NCI-H146 treated with DMSO at 0.1 percent for 48 hours (cell line): ENCODE measurements around the gene PYM1.
"Not testable (repeated sequence)": the region's sequence is repeated elsewhere in the genome, so short reads cannot be mapped to it uniquely, and the experiment has no call there.

Experiments used
- DNase-seq: peaks from one replicate; lab custom pipeline; 2025; ENCODE audit not compliant: unreplicated experiment; lab: John Stamatoyannopoulos, UW

Gene PYM1

GRCh38 chr12:55915482-55915859 lies 12.2 kb downstream of the PYM1 start:
- DNase-seq, result no peak

DNA sequence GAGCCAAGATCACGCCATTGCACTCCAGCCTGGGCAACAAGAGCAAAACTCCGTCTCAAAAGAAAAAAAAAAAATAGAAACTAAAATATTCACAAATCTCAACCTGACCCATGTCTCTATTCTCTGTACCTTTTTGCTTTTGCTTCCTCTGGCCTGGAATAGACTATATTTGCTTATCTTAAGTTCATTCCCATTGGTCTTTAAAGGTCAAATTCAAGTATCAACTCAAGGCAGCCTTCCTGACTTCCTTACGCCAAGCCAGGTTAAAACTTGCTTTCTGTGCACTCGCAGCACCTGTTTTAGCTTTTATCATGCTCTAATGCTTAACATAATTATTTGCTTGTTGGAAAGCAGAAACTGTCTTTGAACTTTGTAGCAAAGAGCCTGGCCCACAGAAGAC lies 14.8 kb downstream of the PYM1 start:
- DNase-seq, result no peak

DNA sequence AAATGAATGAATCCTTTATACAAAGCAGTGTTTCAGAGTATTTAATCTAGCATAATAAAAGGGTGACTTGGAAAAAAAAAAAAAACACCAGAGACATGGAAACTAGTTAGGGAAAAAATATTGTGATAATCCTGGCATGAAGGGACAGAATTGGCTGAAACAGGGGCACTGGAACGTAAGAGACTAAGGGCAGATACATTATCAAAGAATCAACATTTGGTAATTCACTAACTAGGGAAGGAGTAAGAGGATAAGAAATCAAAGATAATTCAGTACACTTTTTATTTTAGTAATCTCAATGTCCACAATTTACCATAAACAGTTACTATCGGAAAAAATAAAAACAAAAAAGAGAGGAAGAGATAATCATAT lies 18.2 kb downstream of the PYM1 start:
- no peak for DNase-seq

GRCh38 chr12:55908726-55909512 lies 18.8 kb downstream of the PYM1 start:
- DNase-seq, result no peak

GRCh38 chr12:55906056-55906455 lies 21.6 kb downstream of the PYM1 start:
- DNase-seq, result no peak

- DNase-seq, result no peak
Observed at GRCh38 chr12:55901881-55902490, 25.7 kb downstream of the PYM1 start.

GRCh38 chr12:55899082-55899481 lies 28.6 kb downstream of the PYM1 start:
- no peak for DNase-seq

DNA sequence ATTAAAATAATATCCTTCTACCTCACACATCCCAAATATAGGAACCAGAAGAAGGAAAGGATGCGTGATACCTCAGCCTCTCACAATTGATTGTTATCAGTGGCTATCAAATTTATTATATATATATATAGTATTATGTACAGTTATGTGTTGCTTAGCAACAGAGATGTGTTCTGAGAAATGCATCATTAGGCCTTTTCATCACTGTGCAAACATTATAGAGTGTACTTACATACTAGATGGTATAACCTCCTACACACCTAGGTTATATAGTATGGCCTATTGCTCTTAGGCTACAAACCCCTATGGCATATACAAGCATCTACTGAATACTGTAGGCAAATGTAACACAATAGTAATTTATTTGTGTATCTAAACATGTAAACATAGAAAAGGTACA lies 34.0 kb downstream of the PYM1 start:
- no peak for DNase-seq

- DNase-seq, result no peak
Observed at GRCh38 chr12:55891310-55891709, 36.4 kb downstream of the PYM1 start.

DNA sequence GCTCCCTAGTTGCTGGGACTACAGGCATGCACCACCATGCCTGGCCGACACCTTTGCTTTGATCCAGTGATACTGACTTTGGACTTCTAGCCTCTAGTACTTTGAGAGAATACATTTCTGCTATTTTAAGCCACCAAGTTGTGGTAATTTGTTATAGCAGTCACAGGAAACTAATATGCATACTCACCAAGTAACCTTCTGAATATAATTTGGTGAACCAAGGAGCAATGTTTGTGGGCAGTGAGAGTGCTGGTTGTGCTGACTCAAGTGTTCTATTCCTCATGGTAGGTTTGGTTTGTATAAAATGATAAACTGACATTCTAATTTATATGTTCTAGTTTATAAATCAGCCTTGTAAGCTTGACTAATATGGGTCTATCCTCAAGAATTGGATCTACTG lies 42.6 kb downstream of the PYM1 start:
- no peak for DNase-seq

- DNase-seq, result no peak
Observed at GRCh38 chr12:55877824-55878223, 49.9 kb downstream of the PYM1 start.

GRCh38 chr12:55875704-55876467 lies 51.8 kb downstream of the PYM1 start:
- no peak for DNase-seq

DNA sequence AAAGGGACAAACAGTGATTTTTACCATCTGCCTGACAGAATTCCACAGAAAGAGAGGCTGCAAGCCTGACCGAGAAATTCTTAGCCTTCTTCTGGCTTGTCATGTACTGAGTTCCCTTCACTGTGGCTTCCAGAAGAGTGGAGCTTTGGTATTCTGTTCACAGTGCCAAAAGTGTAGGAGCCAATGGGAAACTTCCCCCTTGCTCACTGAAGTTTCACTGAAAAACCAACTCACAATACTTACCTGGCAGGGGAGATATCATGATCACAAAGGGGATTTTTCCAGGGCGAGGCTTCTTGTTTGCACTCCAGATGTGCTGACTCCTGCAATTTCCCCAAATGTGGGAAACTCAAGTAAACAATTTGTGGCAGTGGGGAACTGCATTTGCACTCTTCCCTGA lies 53.3 kb downstream of the PYM1 start:
- DNase-seq, result no peak

DNA sequence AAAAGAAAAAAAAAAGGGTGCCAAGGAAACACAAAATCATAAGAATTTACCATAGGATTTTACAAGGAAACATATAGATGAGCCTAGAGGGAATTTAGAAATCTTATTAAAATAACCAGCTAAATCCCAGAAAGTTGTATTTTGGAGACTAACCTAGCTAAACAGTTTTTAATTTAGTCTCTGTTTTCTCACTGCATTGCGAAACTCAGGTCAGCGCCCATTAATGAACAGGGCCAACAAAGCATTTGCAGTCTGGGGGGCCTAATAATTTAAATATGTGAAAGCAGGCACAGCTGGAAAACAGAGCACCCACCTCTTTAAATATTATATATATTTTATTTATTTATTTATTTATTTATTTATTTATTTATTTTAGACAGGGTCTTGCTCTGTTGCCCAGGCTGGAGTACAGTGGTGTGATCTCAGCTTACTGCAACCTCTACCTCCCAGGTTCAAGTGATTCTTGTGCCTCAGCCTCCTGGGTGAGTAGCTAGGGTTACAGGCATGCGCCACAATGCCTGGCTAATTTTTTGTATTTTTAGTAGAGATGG lies 61.2 kb downstream of the PYM1 start:
- DNase-seq, result not testable (repeated sequence)

DNA sequence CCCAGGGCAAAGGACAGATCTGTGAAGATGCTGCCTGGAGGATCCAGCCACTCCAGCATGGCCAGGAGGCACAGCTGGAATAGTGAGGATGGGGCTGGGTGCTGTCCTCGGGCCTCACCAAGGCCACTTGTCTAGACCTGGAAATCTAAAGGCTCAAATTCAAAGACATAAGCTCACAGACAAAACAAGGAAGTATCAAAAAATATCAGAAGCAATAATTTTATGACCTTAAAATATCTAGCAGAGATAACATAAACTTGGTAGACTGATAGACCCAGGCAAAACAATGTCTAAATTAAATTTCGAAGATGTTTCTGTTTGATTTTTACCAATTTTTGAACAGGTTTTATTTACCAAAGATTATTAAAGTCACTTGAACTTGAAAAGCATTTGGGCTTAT lies 62.4 kb downstream of the PYM1 start:
- DNase-seq, result no peak

DNA sequence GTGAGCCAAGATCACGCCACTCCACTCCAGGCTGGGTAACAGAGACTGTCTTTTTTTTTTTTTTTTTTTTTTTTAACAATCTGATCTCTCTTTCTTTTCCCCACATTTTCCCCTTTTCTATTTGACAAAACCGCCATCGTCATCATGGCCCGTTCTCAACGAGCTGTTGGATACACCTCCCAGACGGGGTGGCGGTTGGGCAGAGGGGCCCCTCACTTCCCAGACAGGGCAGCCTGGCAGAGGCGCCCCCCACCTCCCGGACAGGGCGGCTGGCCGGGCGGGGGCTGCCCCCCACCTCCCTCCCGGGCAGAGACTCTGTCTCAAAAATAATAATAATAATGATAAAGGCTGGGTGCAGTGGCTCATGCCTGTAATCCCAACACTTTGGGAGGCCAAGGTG lies 64.8 kb downstream of the PYM1 start:
- DNase-seq, result not testable (repeated sequence)

DNA sequence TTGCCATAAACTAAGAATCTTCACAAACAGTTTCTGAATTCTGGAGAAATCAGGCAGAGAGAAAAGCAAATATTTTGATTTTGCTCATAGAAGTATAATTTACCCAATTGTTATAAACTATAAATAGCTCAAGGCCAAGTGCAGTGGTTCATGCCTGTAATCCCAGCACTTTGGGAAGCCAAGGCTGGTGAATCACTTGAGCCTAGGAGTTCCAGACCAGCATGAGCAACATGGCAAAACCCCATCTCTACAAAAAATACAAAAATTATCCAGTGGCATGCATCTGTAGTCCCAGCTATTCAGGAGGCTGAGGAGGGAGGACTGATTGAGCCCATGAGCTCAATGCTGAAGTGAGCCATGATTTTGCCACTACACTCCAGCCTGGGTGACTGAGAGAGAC lies 65.4 kb downstream of the PYM1 start:
- DNase-seq, result no peak

DNA sequence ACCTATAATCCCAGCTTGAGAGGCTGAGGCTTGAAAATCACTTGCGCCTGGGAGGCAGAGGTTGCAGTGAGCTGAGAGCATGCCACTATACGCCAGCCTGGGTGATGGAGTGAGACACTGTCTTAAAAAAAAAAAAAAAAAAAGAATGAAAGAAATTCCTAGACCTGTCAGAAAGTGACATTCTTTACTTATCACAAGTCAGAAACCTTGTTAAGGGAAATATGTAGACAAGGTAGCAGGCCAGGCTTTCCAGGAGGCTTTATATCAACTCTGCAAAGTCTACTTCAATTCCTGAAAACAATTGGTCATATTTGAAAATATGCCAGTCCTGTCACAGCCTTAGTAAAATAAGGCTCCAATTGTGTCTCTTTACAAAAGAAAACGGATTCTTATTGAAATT lies 65.8 kb downstream of the PYM1 start:
- DNase-seq, result no peak

DNA sequence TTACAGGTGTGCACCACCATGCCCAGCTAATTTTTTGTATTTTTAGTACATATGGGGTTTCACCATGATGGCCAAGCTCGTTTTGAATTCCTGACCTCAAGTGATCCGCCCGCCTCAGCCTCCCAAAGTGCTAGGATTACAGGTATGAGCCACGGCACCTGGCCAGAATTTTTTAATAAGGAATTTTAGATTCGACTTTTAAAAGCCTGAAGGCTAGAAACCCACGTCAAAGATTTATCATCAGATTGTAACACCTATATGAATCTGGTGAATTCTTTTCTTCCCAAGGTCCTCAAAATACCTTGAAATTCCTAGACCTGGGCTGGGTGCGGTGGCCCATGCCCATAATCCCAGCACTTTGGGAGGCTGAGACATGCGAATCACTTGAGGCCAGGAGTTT lies 66.3 kb downstream of the PYM1 start:
- DNase-seq, result no peak

DNA sequence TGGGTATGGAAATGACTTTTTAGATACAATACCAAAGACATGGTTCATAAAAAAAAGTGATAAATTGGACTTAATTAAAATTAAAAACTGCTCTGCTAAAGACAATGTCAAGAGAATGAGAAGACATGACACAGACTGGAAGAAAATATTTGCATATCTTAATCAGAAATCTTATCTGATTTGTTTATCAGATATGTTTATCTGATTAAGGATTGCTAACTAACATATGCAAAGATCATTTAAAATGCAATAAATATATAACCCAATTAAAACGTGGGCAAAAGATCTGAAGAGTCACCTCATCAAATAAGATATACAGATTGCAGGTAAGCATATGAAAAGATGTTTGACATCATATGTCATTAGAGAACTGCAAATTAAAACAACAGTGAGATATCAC lies 75.0 kb downstream of the PYM1 start:
- no peak for DNase-seq
